Panc1 (cell line): Measurements from ENCODE around the gene TEAD4. TPM values are rescaled to one million over a fixed set of nuclear protein-coding genes. Genes with fewer than 3 reads are reported as not detected.

Experiments
- ATAC-seq: fragments of 200-7000 bp; cut with Tn5 transposase; 2 replicates; pipeline ENCODE4 v1.9.1; 2020; ENCODE audit warnings: mild to moderate bottlenecking, moderate library complexity
- BruUV-seq: library from RNA; stranded (reverse); fragments of 400-500 nt; replicated peaks from 2 replicates; lab custom pipeline; 2021; lab: Mats Ljungman, UMichigan
- CTCF ChIA-PET: fragments of 300-600 bp; sonication (Branson Sonifier 250); formaldehyde crosslinking; loops from one replicate; lab custom pipeline; 2022; ENCODE audit warnings: antibody characterized with exemption; lab: Charles Lee
- POLR2A ChIA-PET: fragments of 300-600 bp; sonication (Branson Sonifier 250); formaldehyde crosslinking; loops from one replicate; lab custom pipeline; 2022; ENCODE audit warnings: antibody characterized with exemption; lab: Charles Lee
- DNase-seq: peaks from one replicate; pipeline ENCODE4 v3.0.0-alpha.2; 2010; ENCODE audit warnings: low read depth, low spot score
- H3K27ac ChIP-seq: 2 replicates; pipeline ENCODE4 v1.5.1; 2011; ENCODE audit warnings: mild to moderate bottlenecking, low read length, inconsistent platforms
- H3K27me3 ChIP-seq: fragments of 200-500 bp; sonication (Bioruptor generic); 2 replicates; pipeline ENCODE4 v1.6.0; 2014; ENCODE audit warnings: low read length, inconsistent platforms; ENCODE audit not compliant: control insufficient read depth, insufficient read depth
- H3K36me3 ChIP-seq: fragments of 200-500 bp; sonication (Bioruptor generic); 2 replicates; pipeline ENCODE4 v1.5.1; 2014; ENCODE audit warnings: inconsistent platforms, mild to moderate bottlenecking, low read length, moderate library complexity; ENCODE audit not compliant: control insufficient read depth, insufficient read depth
- H3K4me1 ChIP-seq: 2 replicates; pipeline ENCODE4 v1.5.1; 2011; ENCODE audit warnings: inconsistent platforms, mild to moderate bottlenecking, low read length, moderate library complexity; ENCODE audit not compliant: control insufficient read depth, insufficient read depth
- H3K4me3 ChIP-seq, 2 experiments: 2 replicates each; pipeline ENCODE4 v1.5.1; 2011 to 2012; ENCODE audit warnings: low read depth in 2 of 2, low read length in 2 of 2, mild to moderate bottlenecking in 2 of 2, inconsistent platforms in 1 of 2, moderate library complexity in 1 of 2
- H3K9me3 ChIP-seq: fragments of 200-500 bp; sonication (Bioruptor generic); 2 replicates; pipeline ENCODE4 v1.5.1; 2014; ENCODE audit warnings: low read depth, mild to moderate bottlenecking, inconsistent platforms, low read length, moderate library complexity; ENCODE audit not compliant: control insufficient read depth, insufficient read depth
- CTCF ChIP-seq: fragments of 450-650 bp; IDR thresholded peaks from 2 replicates; pipeline ENCODE4 v1.5.1; 2017; ENCODE audit warnings: mild to moderate bottlenecking
- POLR2AphosphoS5 ChIP-seq: IDR thresholded peaks from 2 replicates; pipeline ENCODE4 v1.6.1; 2012; ENCODE audit warnings: mild to moderate bottlenecking, low read depth, low read length, moderate library complexity
- REST ChIP-seq, 2 experiments: IDR thresholded peaks; 2 replicates each; pipeline ENCODE4 v1.6.1; 2011 to 2012; ENCODE audit warnings: low read depth in 2 of 2, control low read depth in 1 of 2, low read length in 1 of 2, mild to moderate bottlenecking in 1 of 2, moderate library complexity in 1 of 2; ENCODE audit not compliant: insufficient read depth in 1 of 2
- SIN3A ChIP-seq: IDR thresholded peaks from 2 replicates; pipeline ENCODE4 v1.6.1; 2012; ENCODE audit warnings: low read depth, mild to moderate bottlenecking, low read length, moderate library complexity, borderline replicate concordance; ENCODE audit not compliant: insufficient read depth
- TCF7L2 ChIP-seq: IDR thresholded peaks from 2 replicates; pipeline ENCODE4 v1.6.1; 2011; ENCODE audit warnings: mild to moderate bottlenecking, low read depth, low read length, inconsistent platforms
- in situ Hi-C: cut with HindIII; loops from 2 replicates; pipeline ENCODE4 v1.10.0; 2016; ENCODE audit warnings: low sequenced_read_pairs, low pct_unique_long_range_greater_than_20kb
- intact Hi-C: fragments of 100-400 bp; cut with micrococcal nuclease; formaldehyde crosslinking; loops from one replicate; pipeline ENCODE4 v1.10.0; 2022; ENCODE audit not compliant: unreplicated experiment
- total RNA-seq: library from RNA; stranded (reverse); gene quantifications from one replicate; pipeline ENCODE4 v1.2.1, GENCODE V29; 2021; ENCODE audit not compliant: unreplicated experiment

The TEAD4 gene
- total RNA-seq, 1 experiment from 2014 or later: 47.6 TPM

GRCh38 chr12:3055026-3055703 lies 96.0 kb downstream of the TEAD4 start:
- no TSS peak for BruUV-seq
- no peak overlapping the region for H3K4me3 ChIP-seq
- DNase-seq: no peak
- intact Hi-C loops (no loop called here), in situ Hi-C loops (no loop called here)
- no peaks in the 10 kb centered on the region for H3K36me3 ChIP-seq
- TF ChIP-seq REST (IDR thresholded peaks at IDR 0.05; ENCODE audit: insufficient read depth in 1 of 2, low read depth in 2 of 2, low read length in 1 of 2) (no peak), SIN3A (no peak), TCF7L2 (no peak), CTCF (no peak), POLR2AphosphoS5 (no peak)
- no peaks in the 10 kb centered on the region for H3K27me3 ChIP-seq
- ATAC-seq: no peak
- H3K4me1 ChIP-seq: no peaks in the 10 kb centered on the region
- no peaks in the 10 kb centered on the region for H3K9me3 ChIP-seq
- H3K27ac ChIP-seq: no peak overlapping the region
- ChIA-PET POLR2A (no interaction called here), CTCF (no interaction called here)

- DNase-seq (no peak), ATAC-seq (no peak)
- ChIA-PET CTCF (no interaction called here), POLR2A (no interaction called here)
- H3K27me3 ChIP-seq: no peaks in the 10 kb centered on the region
- in situ Hi-C loops (no loop called here), intact Hi-C loops (no loop called here)
- H3K36me3 ChIP-seq: no peaks in the 10 kb centered on the region
- no TSS peak for BruUV-seq
- H3K9me3 ChIP-seq: no peaks in the 10 kb centered on the region
- no peaks in the 10 kb centered on the region for H3K4me1 ChIP-seq
- H3K4me3 ChIP-seq: no peak overlapping the region
- TF ChIP-seq TCF7L2 (no peak), POLR2AphosphoS5 (no peak), REST (IDR thresholded peaks at IDR 0.05; ENCODE audit: insufficient read depth in 1 of 2, low read depth in 2 of 2, low read length in 1 of 2) (no peak), SIN3A (no peak), CTCF (no peak)
- H3K27ac ChIP-seq: no peak overlapping the region
Measured at GRCh38 chr12:3055704-3056467, 96.7 kb downstream of the TEAD4 start.
